DMS79 (cell line): ENCODE results near the gene SMARCB1.

Experiments used
- DNase-seq: peaks from one replicate; lab custom pipeline; 2025; lab: John Stamatoyannopoulos, UW

SMARCB1 gene

DNA sequence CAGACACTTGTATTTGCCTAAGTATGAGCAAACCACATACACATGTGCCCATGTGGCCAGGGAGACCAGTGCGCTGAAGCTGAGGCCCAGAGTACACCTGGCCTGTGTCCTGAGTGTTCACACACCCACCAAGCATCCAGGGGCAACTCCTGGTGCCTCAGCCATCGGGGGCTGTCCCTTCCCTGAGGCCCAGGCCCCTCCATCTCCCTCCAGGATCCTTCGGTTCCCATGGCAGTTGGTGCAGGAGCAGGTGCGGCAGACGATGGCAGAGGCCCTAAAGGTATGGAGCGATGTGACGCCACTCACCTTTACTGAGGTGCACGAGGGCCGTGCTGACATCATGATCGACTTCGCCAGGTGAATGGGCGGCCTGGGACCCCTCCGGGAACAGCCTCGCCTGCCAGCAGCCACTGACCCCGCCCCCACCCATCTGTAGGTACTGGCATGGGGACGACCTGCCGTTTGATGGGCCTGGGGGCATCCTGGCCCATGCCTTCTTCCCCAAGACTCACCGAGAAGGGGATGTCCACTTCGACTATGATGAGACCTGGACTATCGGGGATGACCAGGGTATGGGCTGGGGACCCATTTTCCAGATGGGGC is 6.5 kb upstream of the SMARCB1 start:
- no peak for DNase-seq

DNA sequence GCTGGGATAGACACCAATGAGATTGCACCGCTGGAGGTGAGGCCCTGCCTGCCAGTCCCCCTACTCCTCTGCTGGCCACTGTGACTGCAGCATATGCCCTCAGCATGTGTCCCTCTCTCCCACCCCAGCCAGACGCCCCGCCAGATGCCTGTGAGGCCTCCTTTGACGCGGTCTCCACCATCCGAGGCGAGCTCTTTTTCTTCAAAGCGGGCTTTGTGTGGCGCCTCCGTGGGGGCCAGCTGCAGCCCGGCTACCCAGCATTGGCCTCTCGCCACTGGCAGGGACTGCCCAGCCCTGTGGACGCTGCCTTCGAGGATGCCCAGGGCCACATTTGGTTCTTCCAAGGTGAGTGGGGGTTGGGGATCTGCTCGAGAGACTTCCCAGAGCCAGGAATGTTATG is 5.7 kb upstream of the SMARCB1 start:
- DNase-seq = no peak

DNA sequence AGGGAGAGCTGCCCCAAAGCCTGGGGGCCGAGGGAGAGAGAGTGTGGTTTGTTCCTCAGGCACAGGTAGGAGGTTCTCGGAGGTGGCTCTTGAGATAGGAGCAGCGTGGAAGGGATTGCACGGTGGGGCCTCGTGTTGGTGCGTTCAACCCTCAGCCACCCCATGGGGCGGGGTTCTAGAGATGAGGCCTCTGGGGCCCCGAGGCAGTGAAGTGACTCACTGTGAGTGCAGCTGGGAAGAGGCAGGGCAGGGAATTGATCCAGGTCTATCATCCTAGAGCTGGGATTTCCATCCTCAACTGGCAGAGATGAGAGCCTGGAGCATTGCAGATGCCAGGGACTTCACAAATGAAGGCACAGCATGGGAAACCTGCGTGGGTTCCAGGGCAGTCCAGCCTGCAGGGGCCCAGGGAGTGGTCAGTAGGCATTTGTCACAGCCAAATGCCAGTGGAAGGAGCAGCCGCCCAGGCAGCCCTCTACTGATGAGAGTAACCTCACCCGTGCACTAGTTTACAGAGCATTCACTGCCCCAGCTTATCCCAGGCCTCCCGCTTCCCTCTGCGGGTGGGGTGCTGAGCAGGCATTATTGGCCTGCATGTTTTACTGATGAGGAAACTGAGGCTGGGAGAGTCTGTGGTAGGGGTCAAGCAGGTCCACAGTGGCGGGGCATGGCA is 5.1 kb upstream of the SMARCB1 start:
- DNase-seq = no peak

DNA sequence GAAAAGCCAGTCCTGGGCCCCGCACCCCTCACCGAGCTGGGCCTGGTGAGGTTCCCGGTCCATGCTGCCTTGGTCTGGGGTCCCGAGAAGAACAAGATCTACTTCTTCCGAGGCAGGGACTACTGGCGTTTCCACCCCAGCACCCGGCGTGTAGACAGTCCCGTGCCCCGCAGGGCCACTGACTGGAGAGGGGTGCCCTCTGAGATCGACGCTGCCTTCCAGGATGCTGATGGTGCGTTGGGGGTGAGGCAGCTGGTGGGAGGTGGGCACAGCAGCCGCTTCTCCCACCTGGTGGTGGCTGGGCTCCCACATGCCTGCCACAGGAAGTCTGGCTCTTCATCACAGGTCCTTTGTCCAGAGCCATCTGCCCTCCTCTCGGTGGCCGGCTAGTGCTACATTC is 4.5 kb upstream of the SMARCB1 start:
- DNase-seq = no peak

DNA sequence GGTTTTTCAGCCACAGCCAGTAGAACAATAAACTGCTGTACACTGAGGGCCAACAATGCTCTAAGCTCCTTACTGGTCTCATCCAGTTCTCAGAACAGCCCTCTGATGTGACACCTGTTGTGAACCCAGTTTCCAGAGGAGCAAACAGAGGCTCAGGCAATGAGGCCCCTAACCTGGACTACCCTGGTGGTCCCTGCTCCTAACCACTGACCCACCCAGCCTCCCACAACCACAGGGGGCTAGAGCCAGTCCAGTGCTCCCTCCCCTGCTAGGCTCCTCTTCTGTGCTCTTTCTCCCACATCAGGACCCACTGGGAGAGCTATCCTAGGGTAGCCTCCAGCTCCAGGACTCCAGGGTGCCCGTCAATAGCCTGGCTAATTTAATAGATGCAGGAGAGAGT is 4.1 kb upstream of the SMARCB1 start:
- DNase-seq = no peak

DNA sequence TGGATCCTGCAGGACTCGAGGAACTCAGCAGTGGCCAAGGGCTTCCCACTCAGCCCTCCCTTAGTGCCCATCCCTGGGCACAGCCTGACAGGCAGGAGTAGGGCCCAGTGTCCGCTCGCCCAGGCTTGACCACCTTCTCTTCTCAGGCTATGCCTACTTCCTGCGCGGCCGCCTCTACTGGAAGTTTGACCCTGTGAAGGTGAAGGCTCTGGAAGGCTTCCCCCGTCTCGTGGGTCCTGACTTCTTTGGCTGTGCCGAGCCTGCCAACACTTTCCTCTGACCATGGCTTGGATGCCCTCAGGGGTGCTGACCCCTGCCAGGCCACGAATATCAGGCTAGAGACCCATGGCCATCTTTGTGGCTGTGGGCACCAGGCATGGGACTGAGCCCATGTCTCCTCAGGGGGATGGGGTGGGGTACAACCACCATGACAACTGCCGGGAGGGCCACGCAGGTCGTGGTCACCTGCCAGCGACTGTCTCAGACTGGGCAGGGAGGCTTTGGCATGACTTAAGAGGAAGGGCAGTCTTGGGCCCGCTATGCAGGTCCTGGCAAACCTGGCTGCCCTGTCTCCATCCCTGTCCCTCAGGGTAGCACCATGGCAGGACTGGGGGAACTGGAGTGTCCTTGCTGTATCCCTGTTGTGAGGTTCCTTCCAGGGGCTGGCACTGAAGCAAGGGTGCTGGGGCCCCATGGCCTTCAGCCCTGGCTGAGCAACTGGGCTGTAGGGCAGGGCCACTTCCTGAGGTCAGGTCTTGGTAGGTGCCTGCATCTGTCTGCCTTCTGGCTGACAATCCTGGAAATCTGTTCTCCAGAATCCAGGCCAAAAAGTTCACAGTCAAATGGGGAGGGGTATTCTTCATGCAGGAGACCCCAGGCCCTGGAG is 3.3 kb upstream of the SMARCB1 start:
- no peak for DNase-seq

DNA sequence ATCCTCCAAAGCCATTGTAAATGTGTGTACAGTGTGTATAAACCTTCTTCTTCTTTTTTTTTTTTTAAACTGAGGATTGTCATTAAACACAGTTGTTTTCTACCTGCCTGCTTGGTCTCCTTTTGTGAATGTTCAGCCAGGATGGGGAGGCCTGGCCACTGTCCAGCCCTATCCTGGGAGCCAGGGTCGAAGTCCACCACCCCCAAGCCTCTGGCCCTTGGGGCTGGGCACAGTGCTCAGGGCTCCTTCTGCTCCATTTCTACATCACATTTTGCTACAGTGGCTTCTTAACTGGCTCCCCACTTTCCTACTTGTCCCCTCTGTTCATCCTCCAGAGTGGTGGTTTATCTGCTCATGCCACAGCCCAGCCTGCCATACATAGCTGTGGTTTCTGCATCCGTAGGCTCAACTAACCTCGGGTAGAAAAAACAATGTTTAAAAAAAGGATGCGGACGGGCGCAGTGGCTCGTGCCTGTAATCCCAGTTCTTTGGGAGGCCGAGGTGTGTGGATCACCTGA is 2.5 kb upstream of the SMARCB1 start:
- DNase-seq = no peak

DNA sequence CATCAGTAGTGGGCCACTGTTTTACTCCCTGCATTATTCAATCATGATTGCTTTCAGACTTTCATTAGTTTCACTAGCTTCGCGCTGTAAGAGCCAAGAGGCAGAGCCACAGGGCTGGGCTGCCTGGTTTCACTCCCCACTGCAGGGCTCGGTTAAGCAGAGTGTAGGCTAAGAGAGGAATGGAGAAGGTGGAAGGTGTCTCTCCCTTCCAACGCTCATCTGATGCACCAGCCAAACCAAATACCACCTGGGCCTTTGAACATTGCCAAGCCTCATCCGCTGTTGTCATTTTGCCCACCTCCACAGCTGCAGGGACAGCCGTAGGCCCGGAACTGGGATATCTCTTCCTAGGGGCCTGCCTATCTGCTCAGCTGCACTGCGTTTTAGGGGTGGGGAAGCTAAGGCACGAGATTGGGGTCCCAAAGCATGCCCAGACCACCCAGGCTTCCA is 480 bp upstream of the SMARCB1 start:
- no peak for DNase-seq

DNA sequence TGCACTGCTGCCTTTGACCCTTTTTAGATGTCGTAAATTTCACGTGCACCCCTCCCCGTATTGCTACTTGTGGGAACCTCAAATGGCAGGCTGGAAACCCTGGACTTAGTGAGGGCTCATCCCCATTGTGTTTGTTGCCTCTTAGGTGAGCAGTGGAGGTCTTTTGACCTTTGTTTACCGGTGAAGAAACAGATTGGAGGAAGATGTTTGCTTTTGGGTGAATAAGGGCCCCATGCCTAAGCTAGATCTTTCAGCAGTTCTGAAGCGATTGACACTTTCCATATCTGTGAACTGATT is 782 bp downstream of the SMARCB1 start:
- no peak for DNase-seq

DNA sequence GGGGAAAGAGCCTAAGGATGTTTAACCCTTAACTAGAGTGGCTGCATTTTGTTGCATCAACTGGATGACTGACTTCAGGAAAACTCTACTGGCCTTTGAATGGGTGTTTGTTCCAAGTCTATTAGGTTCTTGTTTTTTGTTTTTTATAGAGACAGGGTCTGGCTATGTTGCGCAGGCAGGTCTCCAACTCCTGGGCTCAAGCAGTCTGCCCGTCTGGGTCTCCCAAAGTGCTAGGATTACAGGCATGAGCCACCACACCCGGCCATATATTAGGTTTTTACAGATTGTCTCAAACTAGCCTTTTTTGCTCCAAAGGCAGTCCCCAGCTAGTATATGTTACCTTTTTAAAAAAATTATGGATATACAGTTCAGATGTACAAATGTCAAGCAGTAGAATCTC is 1.1 kb downstream of the SMARCB1 start:
- no peak for DNase-seq

DNA sequence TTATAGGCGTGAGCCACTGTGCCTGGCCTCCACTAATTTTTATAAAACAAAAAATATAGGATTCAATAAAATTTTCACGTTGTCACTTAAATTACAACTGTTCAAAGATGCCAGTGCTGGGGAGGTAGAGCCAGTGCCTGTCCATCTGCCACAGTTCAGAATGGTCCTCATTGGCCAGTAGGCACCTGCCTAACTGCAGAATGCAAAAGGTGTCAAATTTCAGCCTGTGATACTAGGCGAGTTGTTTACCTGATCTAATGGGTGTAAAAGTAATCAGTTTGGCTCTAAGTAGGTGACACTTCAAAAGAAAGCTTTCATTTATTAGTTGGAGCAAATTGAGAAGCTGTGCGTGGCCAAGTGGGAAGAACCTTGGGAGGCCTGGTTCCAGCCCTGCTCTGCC is 2.4 kb downstream of the SMARCB1 start:
- no peak for DNase-seq

DNA sequence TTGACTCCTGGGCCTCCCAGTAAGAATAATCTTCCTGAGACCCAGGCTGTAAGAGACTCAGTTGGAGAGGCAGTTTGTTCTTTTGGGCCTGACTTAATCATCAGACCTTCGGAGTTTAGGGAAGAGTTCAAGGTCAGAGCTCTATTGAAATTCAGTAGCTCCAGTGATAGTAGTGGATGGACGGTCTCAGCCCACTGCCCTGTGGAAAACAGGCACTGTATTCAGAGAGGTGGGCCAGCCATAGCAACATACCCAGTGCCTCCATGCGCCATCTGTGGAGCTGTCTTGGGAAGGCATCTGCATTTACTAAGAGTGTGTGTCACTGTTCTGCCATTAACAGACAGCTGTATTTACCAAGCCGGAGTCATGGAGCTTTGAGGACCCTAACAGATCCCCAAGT is 2.9 kb downstream of the SMARCB1 start:
- no peak for DNase-seq

DNA sequence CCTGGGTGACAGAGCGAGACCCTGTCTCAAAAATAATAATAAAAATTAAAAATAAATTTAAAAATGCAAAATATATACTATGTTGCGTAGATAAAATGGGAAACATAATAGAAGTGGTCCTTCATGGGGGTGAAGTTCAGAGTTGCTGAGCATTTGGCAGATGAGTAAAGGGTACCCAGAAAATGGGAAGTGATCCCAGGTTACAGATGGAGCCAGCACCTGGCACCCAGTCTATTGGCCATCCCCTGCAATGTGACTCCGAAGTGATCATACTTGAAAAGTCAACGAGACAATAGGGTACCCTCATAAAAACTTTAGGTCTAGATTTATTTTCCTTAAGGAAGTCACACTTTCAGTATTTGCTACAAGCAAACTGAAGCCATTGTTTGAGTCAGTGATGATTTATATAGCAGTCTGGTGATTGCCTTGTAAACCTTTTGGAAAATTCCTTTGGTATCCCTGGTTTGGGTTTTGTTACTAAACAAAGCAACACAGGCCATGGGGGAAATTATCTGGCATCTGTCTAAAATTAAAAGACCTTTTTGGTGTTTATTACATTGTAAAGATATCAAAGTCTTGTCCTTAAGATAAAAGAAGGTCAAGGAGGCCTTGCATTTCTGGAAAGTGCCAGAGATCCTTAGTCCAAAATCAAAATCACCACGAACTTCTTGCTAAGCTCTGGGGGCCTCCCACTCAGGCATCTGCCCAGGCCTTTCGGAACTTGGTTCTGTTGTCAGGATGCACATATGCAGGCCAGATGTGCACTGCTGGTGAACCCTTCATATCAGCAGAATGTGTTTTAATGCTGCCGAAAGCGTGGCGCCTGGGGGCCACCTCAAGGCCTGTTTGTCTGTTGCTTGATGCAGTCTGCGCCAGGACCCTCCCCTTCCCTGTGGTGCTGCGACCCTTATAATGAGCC is 4.3 kb downstream of the SMARCB1 start:
- DNase-seq = no peak

DNA sequence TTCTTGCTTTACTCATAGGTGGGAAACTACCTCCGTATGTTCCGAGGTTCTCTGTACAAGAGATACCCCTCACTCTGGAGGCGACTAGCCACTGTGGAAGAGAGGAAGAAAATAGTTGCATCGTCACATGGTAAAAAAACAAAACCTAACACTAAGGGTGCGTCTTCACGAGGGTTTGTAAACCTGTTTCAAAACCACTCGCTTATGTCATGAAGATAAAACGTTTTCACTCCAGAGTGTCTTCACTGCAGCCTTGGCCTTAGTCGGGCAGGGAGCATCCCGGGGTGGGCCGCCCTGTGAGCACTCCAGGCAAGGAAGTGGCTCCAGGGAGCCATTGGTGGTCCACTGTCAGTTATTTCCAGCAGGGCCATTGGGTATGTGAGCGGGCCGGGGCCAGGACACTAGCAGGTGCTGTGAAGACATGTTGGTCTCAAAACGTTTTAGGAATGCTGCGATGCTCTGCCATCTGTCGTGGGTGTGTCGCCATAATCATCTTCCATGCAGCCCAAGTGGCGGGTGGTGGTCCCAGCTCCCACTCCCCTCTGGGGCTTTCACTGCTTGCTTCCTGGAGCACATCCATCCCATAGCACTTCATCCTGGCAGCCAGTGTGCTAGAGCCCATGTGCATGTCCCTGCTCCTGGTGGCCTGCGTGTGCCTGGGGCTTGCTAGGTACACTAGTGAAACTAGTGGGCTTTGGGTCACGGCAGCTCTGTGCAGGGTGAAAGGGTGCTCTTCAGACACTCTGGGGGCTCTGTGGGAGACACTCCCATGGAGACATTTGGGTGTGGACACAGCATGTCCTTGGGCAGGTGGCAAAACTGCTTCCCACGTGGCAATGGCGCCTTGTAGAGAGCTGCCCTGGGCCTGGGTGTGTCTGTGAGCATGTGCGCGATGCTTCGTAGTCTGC is 5.2 kb downstream of the SMARCB1 start:
- DNase-seq = no peak

DNA sequence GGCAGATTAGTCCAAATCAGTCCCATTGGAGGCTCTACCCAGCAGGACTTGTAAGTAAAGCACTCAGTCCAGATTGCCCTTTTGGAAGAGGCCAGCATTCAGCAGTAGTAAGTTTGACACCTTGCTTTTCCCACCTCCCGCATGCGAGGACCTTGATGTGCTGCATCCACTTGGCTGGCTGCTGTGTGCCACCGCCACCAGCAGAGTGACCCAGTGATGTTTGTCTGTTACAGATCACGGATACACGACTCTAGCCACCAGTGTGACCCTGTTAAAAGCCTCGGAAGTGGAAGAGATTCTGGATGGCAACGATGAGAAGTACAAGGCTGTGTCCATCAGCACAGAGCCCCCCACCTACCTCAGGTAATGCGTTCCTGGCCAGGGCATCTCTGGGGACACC is 6.6 kb downstream of the SMARCB1 start:
- DNase-seq = no peak

DNA sequence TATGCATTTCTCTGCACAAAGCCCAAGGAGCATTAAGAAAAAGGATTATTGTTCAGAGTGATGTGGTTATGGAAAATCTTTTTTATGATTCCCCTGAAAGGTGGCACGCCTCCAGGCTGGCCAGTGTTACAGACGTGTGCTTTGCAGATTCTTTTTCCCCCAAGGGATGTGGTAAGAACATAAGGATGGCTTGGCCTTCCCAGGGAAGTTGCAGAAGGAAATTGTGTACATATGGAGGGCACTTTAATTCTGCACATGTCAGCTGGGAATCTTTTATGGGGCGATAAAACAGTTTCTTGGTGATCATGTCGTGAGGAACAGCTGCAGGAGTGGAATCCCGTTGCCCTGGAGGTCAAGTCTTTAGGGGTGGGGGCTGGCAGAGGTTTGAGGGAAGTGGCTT is 9.7 kb downstream of the SMARCB1 start:
- DNase-seq = no peak

DNA sequence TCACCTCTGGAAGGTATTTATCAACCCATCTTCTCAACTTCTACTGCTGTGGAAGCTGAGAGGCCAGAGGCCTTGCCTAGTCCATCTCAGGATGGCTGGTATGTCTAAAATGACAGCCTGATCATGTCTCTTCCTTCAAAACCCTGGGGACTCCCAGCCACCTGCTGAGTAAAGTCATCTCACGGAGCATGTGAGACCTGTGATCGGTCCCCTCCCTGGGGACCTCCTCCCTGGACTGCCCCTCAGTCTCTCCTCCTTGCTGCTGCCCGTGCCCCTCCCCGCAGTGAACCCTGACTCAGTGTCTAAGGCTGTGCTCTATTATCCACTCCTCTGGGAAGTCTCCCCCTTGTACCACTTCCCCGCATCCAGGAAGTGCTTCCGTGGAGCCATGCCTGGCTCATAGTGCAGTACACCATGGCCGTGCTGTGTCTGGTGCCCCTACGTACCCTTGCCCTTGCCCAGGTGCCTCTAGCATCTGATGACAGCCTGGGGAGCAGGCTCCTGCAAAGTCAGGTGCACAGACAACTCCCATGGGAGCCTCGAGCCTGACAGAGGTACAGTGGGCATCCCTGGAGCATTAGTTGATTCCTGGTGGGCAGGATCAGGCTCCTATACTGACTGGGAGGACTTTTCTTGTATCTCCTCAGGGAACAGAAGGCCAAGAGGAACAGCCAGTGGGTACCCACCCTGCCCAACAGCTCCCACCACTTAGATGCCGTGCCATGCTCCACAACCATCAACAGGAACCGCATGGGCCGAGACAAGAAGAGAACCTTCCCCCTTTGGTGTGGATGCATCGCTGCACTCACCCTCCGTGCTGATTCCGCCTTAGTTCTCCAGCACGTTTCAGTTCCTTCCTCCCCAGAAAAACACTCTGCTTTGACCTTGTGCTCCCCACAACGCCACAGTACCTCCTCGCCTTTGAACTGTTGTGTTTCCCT is 13.8 kb downstream of the SMARCB1 start:
- DNase-seq = no peak

DNA sequence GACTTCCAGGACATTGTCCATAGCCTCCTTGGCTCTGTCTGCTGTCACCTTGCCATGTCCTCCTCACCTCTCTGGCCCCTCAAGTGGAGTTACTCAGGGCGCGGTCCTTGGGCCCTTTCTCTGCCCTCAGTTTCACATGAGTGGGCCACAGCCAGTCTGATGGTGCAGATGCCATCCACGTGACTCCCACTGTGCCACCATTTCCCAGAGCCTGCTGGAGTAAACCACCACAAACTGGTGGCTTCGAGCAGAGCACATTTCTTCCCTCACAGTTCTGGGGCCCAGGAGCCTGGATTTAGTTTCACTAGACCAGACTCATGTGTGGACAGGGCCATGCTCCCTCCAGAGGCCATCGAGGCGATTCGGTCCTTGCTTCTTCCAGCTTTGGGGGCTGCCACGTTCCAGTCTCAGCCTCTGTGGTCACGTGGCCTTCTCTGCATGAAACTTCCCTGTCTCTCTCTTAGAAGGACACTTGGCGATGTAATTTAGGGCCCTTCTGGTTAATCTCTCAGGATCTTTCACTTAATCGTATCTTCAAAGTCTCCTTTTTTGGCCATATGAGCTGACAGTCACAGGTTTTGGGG is 14.6 kb downstream of the SMARCB1 start:
- no peak for DNase-seq

DNA sequence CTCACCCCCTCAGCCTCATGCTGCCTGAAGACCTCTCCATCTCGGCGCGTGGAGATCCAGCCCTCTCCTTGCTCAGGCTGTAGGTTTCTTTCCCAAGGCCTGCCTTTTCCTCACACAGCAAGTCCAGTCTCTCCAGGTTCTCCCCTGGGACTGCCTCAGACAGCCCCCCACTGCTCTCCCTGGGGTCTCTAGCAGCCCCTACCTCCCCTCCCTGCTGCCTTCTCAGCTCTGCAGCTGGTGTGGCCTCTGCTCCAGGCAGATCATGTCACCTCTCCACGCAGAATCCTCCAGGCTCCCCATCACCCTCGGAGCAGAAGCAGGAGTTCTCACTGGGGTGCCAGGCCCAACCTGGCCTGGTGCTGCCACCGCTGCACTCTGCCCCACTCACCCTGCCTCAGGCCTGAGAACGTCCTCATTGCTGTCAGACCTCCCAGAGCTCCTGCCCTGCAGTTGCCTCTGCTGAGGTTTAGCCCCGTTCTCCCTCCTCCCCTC is 15.2 kb downstream of the SMARCB1 start:
- DNase-seq = no peak
